ENCODE results near the gene FSHB.
"Not testable (repeated sequence)": the region's sequence is repeated elsewhere in the genome, so short reads cannot be mapped to it uniquely, and the experiment has no call there.

FSHB gene

GRCh38 chr11:30230714-30231113 is at the start of gene FSHB:
TSS of gene FSHB (plus strand) at chr11:30231014. CDS start at chr11:30231903, 889 bp downstream.
- no peak for TF ChIP-seq CTCF (IDR thresholded peaks at IDR 0.05; ENCODE audit: control extremely low read depth, extremely low read depth, low read depth, missing control alignments)
- ChIA-PET CTCF (interaction anchor here (1.5 kb wide), 1 partner anchor 10 kb away, joined by 3 read pairs; no protein-coding TSS in a partner anchor), POLR2A (no interaction called here)
- no peak for DNase-seq (ENCODE audit: extremely low spot score)

- CTCF ChIA-PET: interaction anchor here (1.2 to 1.5 kb wide), 4 partner anchors 10 to 43 kb away, joined by 3 to 8 read pairs (median 4); no protein-coding TSS in a partner anchor
- DNase-seq (ENCODE audit: extremely low spot score): no peak
- no peak for TF ChIP-seq CTCF (IDR thresholded peaks at IDR 0.05; ENCODE audit: control extremely low read depth, extremely low read depth, low read depth, missing control alignments)
- POLR2A ChIA-PET: no interaction called here
Measured at GRCh38 chr11:30186748-30187147, 44.1 kb upstream of the FSHB start.

GRCh38 chr11:30192620-30193019 is 38.2 kb upstream of the FSHB start:
- POLR2A ChIA-PET: no interaction called here

GRCh38 chr11:30196400-30197206 is 34.2 kb upstream of the FSHB start:
- TF ChIP-seq CTCF (IDR thresholded peaks at IDR 0.05; ENCODE audit: control extremely low read depth, extremely low read depth, low read depth, missing control alignments): peak; percentile 80
- ChIA-PET CTCF (interaction anchor here (0.6 to 3.0 kb wide), 29 partner anchors 9 to 330 kb away, joined by 3 to 39 read pairs (median 4); partner anchors contain the start of gene ARL14EP), POLR2A (no interaction called here)
- peak; percentile 27 for DNase-seq (ENCODE audit: extremely low spot score)

More at GRCh38 chr11:30192620-30193019, 38.2 kb upstream of the FSHB start:
- no peak for DNase-seq (ENCODE audit: extremely low spot score)
- CTCF ChIA-PET: interaction anchor here (0.8 to 4.7 kb wide), 4 partner anchors 11 to 65 kb away, joined by 3 to 27 read pairs (median 5); no protein-coding TSS in a partner anchor
- TF ChIP-seq CTCF (IDR thresholded peaks at IDR 0.05; ENCODE audit: control extremely low read depth, extremely low read depth, low read depth, missing control alignments): no peak

- ChIA-PET CTCF (interaction anchor here (1.3 to 3.0 kb wide), 6 partner anchors 10 to 123 kb away, joined by 3 to 39 read pairs (median 12); partner anchors contain the start of gene ARL14EP), POLR2A (no interaction called here)
Measured at GRCh38 chr11:30197869-30198268, 32.9 kb upstream of the FSHB start.

GRCh38 chr11:30202989-30203388 is 27.8 kb upstream of the FSHB start:
- POLR2A ChIA-PET: not testable (repeated sequence)
- CTCF ChIA-PET: interaction anchor here (2.1 kb wide), 1 partner anchor 10 kb away, joined by 7 read pairs; no protein-coding TSS in a partner anchor

More at GRCh38 chr11:30197869-30198268, 32.9 kb upstream of the FSHB start:
- no peak for TF ChIP-seq CTCF (IDR thresholded peaks at IDR 0.05; ENCODE audit: control extremely low read depth, extremely low read depth, low read depth, missing control alignments)
- DNase-seq (ENCODE audit: extremely low spot score): no peak

GRCh38 chr11:30203850-30204249 is 27.0 kb upstream of the FSHB start:
- CTCF ChIA-PET: interaction anchor here (1.2 to 2.1 kb wide), 3 partner anchors 9 to 17 kb away, joined by 3 to 7 read pairs (median 3); no protein-coding TSS in a partner anchor

More at GRCh38 chr11:30202989-30203388, 27.8 kb upstream of the FSHB start:
- not testable (repeated sequence) for DNase-seq (ENCODE audit: extremely low spot score)

More at GRCh38 chr11:30203850-30204249, 27.0 kb upstream of the FSHB start:
- DNase-seq (ENCODE audit: extremely low spot score): no peak
- TF ChIP-seq CTCF (IDR thresholded peaks at IDR 0.05; ENCODE audit: control extremely low read depth, extremely low read depth, low read depth, missing control alignments): no peak
- POLR2A ChIA-PET: no interaction called here

Measured in GM10248 (cell line).